A549 (cell line): Measurements from ENCODE around the gene DBF4B. TPM values are rescaled to one million over a fixed set of nuclear protein-coding genes. Genes with fewer than 3 reads are reported as not detected.

Experiments
- ATAC-seq, 2 experiments: fragments of 200-7000 bp in 1 of 2; fragments of >200 bp in 1 of 2; cut with Nextera tagmentation in 1 of 2; cut with Tn5 transposase in 1 of 2; 3 replicates each; pipeline versions ENCODE4 v1.8.0 to v1.9.1; 2018 to 2020; ENCODE audit warnings: mild to moderate bottlenecking in 1 of 2, moderate library complexity in 1 of 2
- CTCF ChIA-PET: fragments of 300-600 bp; sonication (Branson Sonifier 250); formaldehyde crosslinking; extraction: SDS; loops from one replicate; lab custom pipeline; 2021; ENCODE audit warnings: antibody characterized with exemption, inconsistent platforms; lab: Yijun Ruan, JAX
- POLR2A ChIA-PET: fragments of 350-600 bp; formaldehyde crosslinking; extraction: SDS; loops from one replicate; lab custom pipeline; 2021; ENCODE audit warnings: antibody characterized with exemption, inconsistent platforms; lab: Yijun Ruan, JAX
- DNase-seq, 2 experiments: peaks; one replicate each; pipeline versions ENCODE4 v3.0.0 to v3.0.0-alpha.2; 2011 to 2016; ENCODE audit warnings: low read depth in 1 of 2, low spot score in 1 of 2
- FAIRE-seq: peaks from 2 replicates; lab custom pipeline; 2011; peaks lifted over from hg19 to GRCh38; lab: Jason Lieb, UNC
- H3K27ac ChIP-seq, 2 experiments: fragments of >200 bp; sonication (Bioruptor Twin); formaldehyde crosslinking; 3 replicates each; pipeline ENCODE4 v1.5.1; 2016 to 2017
- H3K4me1 ChIP-seq: fragments of >200 bp; sonication (Bioruptor Twin); formaldehyde crosslinking; 3 replicates; pipeline ENCODE4 v1.6.1; 2016
- H3K4me2 ChIP-seq: fragments of >200 bp; sonication (Bioruptor Twin); formaldehyde crosslinking; 3 replicates; pipeline ENCODE4 v1.6.1; 2016
- H3K4me3 ChIP-seq: fragments of >200 bp; sonication (Bioruptor Twin); formaldehyde crosslinking; 3 replicates; pipeline ENCODE4 v1.5.1; 2016
- H3K9me3 ChIP-seq: fragments of >200 bp; sonication (Bioruptor Twin); formaldehyde crosslinking; 3 replicates; pipeline ENCODE4 v1.6.1; 2016
- ATOH8 ChIP-seq: fragments of 250-450 bp; sonication (Bioruptor Pico); IDR thresholded peaks from 2 replicates; pipeline ENCODE4 v1.5.0; 2020; ENCODE audit warnings: low read depth, mild to moderate bottlenecking, moderate library complexity
- CBX2 ChIP-seq: fragments of 200-600 bp; sonication (generic); IDR thresholded peaks from 2 replicates; pipeline ENCODE4 v1.6.1; 2016; ENCODE audit warnings: low read depth, mild to moderate bottlenecking, borderline replicate concordance
- CEBPB ChIP-seq, 2 experiments: fragments of >200 bp in 1 of 2; sonication (Bioruptor Twin) in 1 of 2; formaldehyde crosslinking in 1 of 2; IDR thresholded peaks; 2 replicates each; pipeline ENCODE4 v1.6.1; 2012 to 2016
- EP300 ChIP-seq, 2 experiments: fragments of >200 bp; sonication (Bioruptor Twin); formaldehyde crosslinking; IDR thresholded peaks; 2 replicates in 1 of 2; 3 replicates in 1 of 2; pipeline ENCODE4 v1.6.1; 2016 to 2017
- ESRRA ChIP-seq: fragments of 150-350 bp; IDR thresholded peaks from 2 replicates; pipeline ENCODE4 v1.6.1; 2014; ENCODE audit warnings: mild to moderate bottlenecking, low read length, borderline replicate concordance
- FOSL2 ChIP-seq, 2 experiments: fragments of 450-650 bp in 1 of 2; fragments of >200 bp in 1 of 2; sonication (Bioruptor Twin) in 1 of 2; formaldehyde crosslinking; IDR thresholded peaks; 2 replicates each; pipeline versions ENCODE4 v1.5.0 to v1.6.1; 2016 to 2020; ENCODE audit warnings: mild to moderate bottlenecking in 1 of 2, moderate library complexity in 1 of 2
- HDAC2 ChIP-seq: fragments of 200-600 bp; sonication (generic); IDR thresholded peaks from 2 replicates; pipeline ENCODE4 v1.6.1; 2016
- HOXA7 ChIP-seq: fragments of 250-450 bp; sonication (Bioruptor Pico); IDR thresholded peaks from 2 replicates; pipeline ENCODE4 v1.5.0; 2020; ENCODE audit warnings: mild to moderate bottlenecking, moderate library complexity
- JUN ChIP-seq, 2 experiments: fragments of >200 bp; sonication (Bioruptor Twin); formaldehyde crosslinking; IDR thresholded peaks; 2 replicates in 1 of 2; 3 replicates in 1 of 2; pipeline ENCODE4 v1.6.1; 2016 to 2017
- KDM1A ChIP-seq: fragments of 200-600 bp; sonication (generic); IDR thresholded peaks from 2 replicates; pipeline ENCODE4 v1.6.1; 2016; ENCODE audit warnings: low read depth, mild to moderate bottlenecking
- MAFK ChIP-seq: fragments of 450-650 bp; IDR thresholded peaks from 2 replicates; pipeline ENCODE4 v1.6.1; 2014; ENCODE audit not compliant: partially characterized antibody
- MYC ChIP-seq: IDR thresholded peaks from 2 replicates; pipeline ENCODE4 v1.6.1; 2012; ENCODE audit warnings: mild to moderate bottlenecking, inconsistent platforms, low read length, improper control_type of control experiment, borderline replicate concordance
- NFE2L2 ChIP-seq: fragments of 150-350 bp; conservative IDR thresholded peaks from 2 replicates; pipeline ENCODE4 v1.6.1; 2014; ENCODE audit warnings: low read length
- NPAS2 ChIP-seq: fragments of 250-450 bp; sonication (Bioruptor Pico); IDR thresholded peaks from 2 replicates; pipeline ENCODE4 v1.8.0; 2022; ENCODE audit warnings: mild to moderate bottlenecking, moderate library complexity, borderline replicate concordance
- PHF8 ChIP-seq: fragments of 200-600 bp; sonication (generic); IDR thresholded peaks from 2 replicates; pipeline ENCODE4 v1.6.1; 2016; ENCODE audit warnings: low read depth, mild to moderate bottlenecking, antibody characterized with exemption, moderate library complexity, borderline replicate concordance
- POLR2A ChIP-seq: IDR thresholded peaks from 2 replicates; pipeline ENCODE4 v1.6.1; 2012; ENCODE audit warnings: mild to moderate bottlenecking, low read length
- POLR2AphosphoS2 ChIP-seq: conservative IDR thresholded peaks from 2 replicates; pipeline ENCODE4 v1.6.1; 2012; ENCODE audit warnings: low read length, improper control_type of control experiment, inconsistent platforms
- RAD21 ChIP-seq, 2 experiments: fragments of >200 bp in 1 of 2; sonication (Bioruptor Twin) in 1 of 2; formaldehyde crosslinking in 1 of 2; IDR thresholded peaks in 1 of 2; conservative IDR thresholded peaks in 1 of 2; 2 replicates in 1 of 2; 3 replicates in 1 of 2; pipeline ENCODE4 v1.6.1; 2012 to 2018; ENCODE audit warnings: inconsistent platforms in 1 of 2
- RARB ChIP-seq: fragments of 250-450 bp; sonication (Bioruptor Pico); IDR thresholded peaks from 2 replicates; pipeline ENCODE4 v1.8.0; 2021; ENCODE audit warnings: mild to moderate bottlenecking, moderate library complexity
- RNF2 ChIP-seq: fragments of 200-600 bp; sonication (generic); IDR thresholded peaks from 2 replicates; pipeline ENCODE4 v1.6.1; 2016; ENCODE audit warnings: low read depth, mild to moderate bottlenecking, antibody characterized with exemption, moderate library complexity, borderline replicate concordance
- SMC3 ChIP-seq: fragments of >200 bp; sonication (Bioruptor Twin); formaldehyde crosslinking; IDR thresholded peaks from 3 replicates; pipeline ENCODE4 v1.6.1; 2018; ENCODE audit warnings: inconsistent platforms
- ZC3H11A ChIP-seq: fragments of 450-650 bp; IDR thresholded peaks from 2 replicates; pipeline ENCODE4 v1.6.1; 2014; ENCODE audit warnings: antibody characterized with exemption, mild to moderate bottlenecking
- ZFP36 ChIP-seq: fragments of 450-650 bp; IDR thresholded peaks from 2 replicates; pipeline ENCODE4 v1.6.1; 2014; ENCODE audit warnings: borderline replicate concordance; ENCODE audit not compliant: partially characterized antibody
- WGBS: methylation state at CpG from one replicate; pipeline ENCODE4 v1.1.6; 2017; ENCODE audit errors: missing lambda C conversion rate; 5-methylcytosine and 5-hydroxymethylcytosine counted together
- polyA plus RNA-seq, 4 experiments: library from polyadenylated mRNA; depleted of rRNA in 3 of 4; stranded (reverse); fragments of >200 nt; fragmentation: RNase III in 1 of 4; extraction: RNeasy Plus Mini Kit Qiagen cat#74134 plus additional on column Dnase treatment in 1 of 4; gene quantifications; 2 replicates in 3 of 4; 3 replicates in 1 of 4; pipeline ENCODE4 v1.2.3, GENCODE V29; 2011 to 2017
- TF ChIP-seq, protein P1 (sequence below): fragments of >200 bp; sonication (Bioruptor Twin); formaldehyde crosslinking; IDR thresholded peaks from 3 replicates; pipeline ENCODE4 v1.5.1; 2016
- TF ChIP-seq, protein P2 (sequence below): IDR thresholded peaks from 2 replicates; pipeline ENCODE4 v1.6.1; 2012

The DBF4B gene
- polyA plus RNA-seq, 2 of the 4 experiments (the other 2 are of a cell fraction), result 16.9 to 32.3 TPM

DNA sequence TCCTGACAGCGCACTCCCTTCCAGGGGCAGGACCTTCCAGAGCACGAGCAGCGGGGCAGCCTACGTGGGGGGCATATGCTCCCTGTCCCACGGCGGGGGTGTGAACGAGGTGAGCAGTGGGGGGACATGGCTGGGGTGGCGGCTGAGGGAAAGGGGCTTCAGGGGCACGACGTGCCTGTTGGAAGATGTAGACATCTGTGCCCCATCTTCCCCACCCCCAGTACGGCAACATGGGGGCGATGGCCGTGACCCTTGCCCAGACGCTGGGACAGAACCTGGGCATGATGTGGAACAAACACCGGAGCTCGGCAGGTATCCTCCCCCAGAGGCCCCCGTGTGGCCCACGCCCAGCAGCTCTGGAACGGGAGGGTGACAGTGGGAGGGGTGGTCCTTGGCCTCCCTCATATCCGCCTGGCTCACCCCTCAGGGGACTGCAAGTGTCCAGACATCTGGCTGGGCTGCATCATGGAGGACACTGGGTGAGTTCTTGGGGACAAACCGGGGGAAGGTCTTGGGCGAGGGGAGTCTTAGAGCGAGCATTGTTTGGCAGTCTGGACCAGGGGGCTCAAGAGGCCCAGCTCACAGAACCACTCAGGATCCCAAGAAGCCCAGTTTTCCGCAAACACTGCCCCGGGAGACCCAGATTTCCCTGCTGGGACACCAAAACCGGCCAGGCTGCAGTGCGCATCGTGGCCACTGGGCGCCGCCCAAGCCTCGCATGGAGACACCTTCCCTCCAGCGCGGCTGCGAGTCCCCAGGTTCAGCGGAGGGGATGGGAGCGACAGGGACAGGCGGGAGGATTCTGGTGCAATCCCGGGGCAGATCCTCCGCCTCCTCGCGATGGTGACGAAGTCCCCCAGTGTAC is 66.0 kb downstream of the DBF4B start:
- TF ChIP-seq, protein P1, sequence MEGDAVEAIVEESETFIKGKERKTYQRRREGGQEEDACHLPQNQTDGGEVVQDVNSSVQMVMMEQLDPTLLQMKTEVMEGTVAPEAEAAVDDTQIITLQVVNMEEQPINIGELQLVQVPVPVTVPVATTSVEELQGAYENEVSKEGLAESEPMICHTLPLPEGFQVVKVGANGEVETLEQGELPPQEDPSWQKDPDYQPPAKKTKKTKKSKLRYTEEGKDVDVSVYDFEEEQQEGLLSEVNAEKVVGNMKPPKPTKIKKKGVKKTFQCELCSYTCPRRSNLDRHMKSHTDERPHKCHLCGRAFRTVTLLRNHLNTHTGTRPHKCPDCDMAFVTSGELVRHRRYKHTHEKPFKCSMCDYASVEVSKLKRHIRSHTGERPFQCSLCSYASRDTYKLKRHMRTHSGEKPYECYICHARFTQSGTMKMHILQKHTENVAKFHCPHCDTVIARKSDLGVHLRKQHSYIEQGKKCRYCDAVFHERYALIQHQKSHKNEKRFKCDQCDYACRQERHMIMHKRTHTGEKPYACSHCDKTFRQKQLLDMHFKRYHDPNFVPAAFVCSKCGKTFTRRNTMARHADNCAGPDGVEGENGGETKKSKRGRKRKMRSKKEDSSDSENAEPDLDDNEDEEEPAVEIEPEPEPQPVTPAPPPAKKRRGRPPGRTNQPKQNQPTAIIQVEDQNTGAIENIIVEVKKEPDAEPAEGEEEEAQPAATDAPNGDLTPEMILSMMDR, result peak; percentile 97
- TF ChIP-seq KDM1A, result no peak
- peak; percentile 98 to 99 for TF ChIP-seq RAD21 (conservative IDR thresholded peaks at IDR 0.05 in 1 of 2, IDR thresholded peaks at IDR 0.05 in 1 of 2)
- TF ChIP-seq, protein P2, sequence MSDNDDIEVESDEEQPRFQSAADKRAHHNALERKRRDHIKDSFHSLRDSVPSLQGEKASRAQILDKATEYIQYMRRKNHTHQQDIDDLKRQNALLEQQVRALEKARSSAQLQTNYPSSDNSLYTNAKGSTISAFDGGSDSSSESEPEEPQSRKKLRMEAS, result peak; percentile 60; the same call in 1 of the 2 replicates
- no peak for TF ChIP-seq RNF2
- TF ChIP-seq ZFP36, result no peak
- TF ChIP-seq SMC3, result peak; percentile 86
- no peak for TF ChIP-seq HOXA7 (CRISPR knock-in tag)
- TF ChIP-seq JUN (IDR thresholded peaks at IDR 0.05), result 0 out of 5 replicates have a peak, but pooled peaks of 1 of the 2 experiments have one; percentile 36
- TF ChIP-seq CEBPB (IDR thresholded peaks at IDR 0.05), result no peak
- no peak for TF ChIP-seq ATOH8 (CRISPR knock-in tag)
- TF ChIP-seq NPAS2 (CRISPR knock-in tag), result no peak
- no peak for TF ChIP-seq EP300 (IDR thresholded peaks at IDR 0.05)
- TF ChIP-seq ESRRA, result peak; percentile 11; the same call in 1 of the 2 replicates
- TF ChIP-seq, all 56 proteins: peak for 6
- peak; percentile 57 to 73 for ATAC-seq
- FAIRE-seq, result peak; percentile 84
- peak; percentile 89 to 99 for DNase-seq
- ChIA-PET POLR2A (interaction anchor here (1.3 kb wide), 1 partner anchor 88 kb away, joined by 4 read pairs; no protein-coding TSS in a partner anchor), CTCF (interaction anchor here (0.6 to 30.3 kb wide), 40 partner anchors 10 to 723 kb away, joined by 3 to 1787 read pairs (median 4); partner anchors contain the start of genes ADAM11, EFTUD2, GJC1 and HIGD1B)
- Histone ChIP-seq H3K4me3 (peak overlapping the region; percentile 54), H3K9me3 (no peaks in the 10 kb centered on the region), H3K4me2 (peak overlapping the region; percentile 95), H3K27ac (peak overlapping the region; percentile 13 to 64; a peak in 4 of 6 replicates), H3K4me1 (peaks cover 14% of the 10 kb centered on the region)
- 16% methylated on average over 26 of the region's 42 CpGs for WGBS

- Histone ChIP-seq H3K9me3 (no peaks in the 10 kb centered on the region), H3K4me1 (peaks cover 17% of the 10 kb centered on the region), H3K27ac (peak overlapping the region; percentile 13 to 64; a peak in 4 of 6 replicates), H3K4me3 (peak overlapping the region; percentile 54), H3K4me2 (peak overlapping the region; percentile 95)
- WGBS, result 1% methylated on average over 42 of the region's 50 CpGs
- peak; percentile 78 to 92 for ATAC-seq
- DNase-seq, result peak; percentile 99
- ChIA-PET POLR2A (interaction anchor here (0.5 to 1.3 kb wide), 5 partner anchors 10 to 374 kb away, joined by 3 to 4 read pairs (median 4); partner anchors contain the start of gene HEXIM1), CTCF (interaction anchor here (0.6 to 30.3 kb wide), 44 partner anchors 10 to 422 kb away, joined by 3 to 1787 read pairs (median 5); partner anchors contain the start of genes ACBD4, ADAM11, EFTUD2 and GJC1)
- FAIRE-seq, result peak; percentile 100
- TF ChIP-seq PHF8 (peak; percentile 26; the same call in 1 of the 2 replicates), JUN (IDR thresholded peaks at IDR 0.05) (0 out of 5 replicates have a peak, but pooled peaks of 1 of the 2 experiments have one; percentile 24), FOSL2 (IDR thresholded peaks at IDR 0.05) (no peak), FOSL2 (CRISPR knock-in tag; IDR thresholded peaks at IDR 0.05) (peak; percentile 12; the same call in 1 of the 2 replicates), RARB (CRISPR knock-in tag) (no peak), ESRRA (no peak), ZC3H11A (no peak), MYC (0 out of 2 replicates have a peak, but pooled peaks have one; percentile 11), HDAC2 (peak; percentile 38; the same call in 1 of the 2 replicates), MAFK (peak; percentile 61), CBX2 (no peak), RAD21 (conservative IDR thresholded peaks at IDR 0.05 in 1 of 2, IDR thresholded peaks at IDR 0.05 in 1 of 2) (peak in 1 of 2 experiments; percentile 8; a peak in 1 of 5 replicates), NFE2L2 (no peak), CEBPB (IDR thresholded peaks at IDR 0.05) (no peak), HOXA7 (CRISPR knock-in tag) (no peak), POLR2AphosphoS2 (no peak), RNF2 (peak; percentile 94; the same call in 1 of the 2 replicates), POLR2A (peak; percentile 58)
- TF ChIP-seq, protein P2, result peak; percentile 91
- TF ChIP-seq, protein P1, result peak; percentile 34; the same call in 1 of the 3 replicates
Measured at GRCh38 chr17:44775136-44775837, 66.8 kb downstream of the DBF4B start.
